GM12892 (cell line): ENCODE data around the gene KHDC4.

Experiments
- POLR2A ChIP-seq: IDR thresholded peaks from 2 replicates; pipeline ENCODE4 v1.6.1; 2011; ENCODE audit warnings: low read depth, low read length, control low read depth
- POLR2AphosphoS5 ChIP-seq: IDR thresholded peaks from 2 replicates; pipeline ENCODE4 v1.6.1; 2011; ENCODE audit warnings: low read depth, low read length, control low read depth

DNA sequence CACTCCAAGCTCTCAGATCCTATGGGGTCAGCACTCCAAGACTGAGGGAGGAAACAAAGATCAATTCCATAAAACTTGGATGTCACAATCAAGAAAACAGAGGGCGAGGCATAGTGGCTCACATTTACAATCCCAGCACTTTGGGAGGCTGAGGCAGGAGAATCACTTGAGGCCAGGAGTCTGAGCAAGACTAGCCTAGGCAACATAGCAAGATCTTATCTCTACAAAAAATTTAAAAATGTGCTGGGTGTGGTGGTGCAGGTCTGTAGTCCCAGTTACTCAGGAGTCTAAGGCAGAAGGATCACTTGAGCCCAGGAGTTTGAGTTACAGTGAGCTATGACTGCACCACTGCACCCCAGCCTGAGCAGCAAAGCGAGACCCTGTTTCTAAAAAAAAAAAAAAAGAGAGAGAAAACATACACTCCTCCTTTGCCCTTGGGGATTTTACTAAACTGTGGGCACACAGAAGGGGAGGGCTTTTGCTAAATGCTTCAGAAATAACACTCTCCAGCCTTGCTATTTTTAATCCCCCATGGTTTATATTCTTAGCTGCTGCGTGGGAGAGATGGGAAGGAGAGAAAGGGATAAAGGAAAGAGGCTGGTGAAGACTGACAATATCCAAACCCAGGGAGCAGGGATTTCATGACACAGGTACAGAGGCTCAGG lies 26.0 kb upstream of the KHDC4 start:
- TF ChIP-seq POLR2A = no peak
- TF ChIP-seq POLR2AphosphoS5 = no peak
